Suprapubic skin (tissue), 4 donors: Measurements from ENCODE around the gene CAMKK1.

ENCODE experiments used
- POLR2A ChIP-seq, 2 donors: fragments of 450-650 bp; IDR thresholded peaks; one replicate each; pipeline ENCODE4 v1.6.1; 2017; ENCODE audit warnings: antibody characterized with exemption in 2 of 2, mild to moderate bottlenecking in 2 of 2, moderate library complexity in 2 of 2
- POLR2AphosphoS5 ChIP-seq, 3 donors: sonication (generic); formaldehyde crosslinking; IDR thresholded peaks; one replicate each; pipeline ENCODE4 v1.6.1; 2017; ENCODE audit warnings: antibody characterized with exemption in 3 of 3
- TF ChIP-seq, protein P1 (sequence below), 2 donors: fragments of 200-600 bp in 1 of 2; fragments of 450-650 bp in 1 of 2; sonication (generic) in 1 of 2; IDR thresholded peaks; one replicate each; pipeline ENCODE4 v1.5.1; 2016 to 2019; ENCODE audit warnings: antibody characterized with exemption in 2 of 2, mild to moderate bottlenecking in 1 of 2, moderate library complexity in 1 of 2

DNA sequence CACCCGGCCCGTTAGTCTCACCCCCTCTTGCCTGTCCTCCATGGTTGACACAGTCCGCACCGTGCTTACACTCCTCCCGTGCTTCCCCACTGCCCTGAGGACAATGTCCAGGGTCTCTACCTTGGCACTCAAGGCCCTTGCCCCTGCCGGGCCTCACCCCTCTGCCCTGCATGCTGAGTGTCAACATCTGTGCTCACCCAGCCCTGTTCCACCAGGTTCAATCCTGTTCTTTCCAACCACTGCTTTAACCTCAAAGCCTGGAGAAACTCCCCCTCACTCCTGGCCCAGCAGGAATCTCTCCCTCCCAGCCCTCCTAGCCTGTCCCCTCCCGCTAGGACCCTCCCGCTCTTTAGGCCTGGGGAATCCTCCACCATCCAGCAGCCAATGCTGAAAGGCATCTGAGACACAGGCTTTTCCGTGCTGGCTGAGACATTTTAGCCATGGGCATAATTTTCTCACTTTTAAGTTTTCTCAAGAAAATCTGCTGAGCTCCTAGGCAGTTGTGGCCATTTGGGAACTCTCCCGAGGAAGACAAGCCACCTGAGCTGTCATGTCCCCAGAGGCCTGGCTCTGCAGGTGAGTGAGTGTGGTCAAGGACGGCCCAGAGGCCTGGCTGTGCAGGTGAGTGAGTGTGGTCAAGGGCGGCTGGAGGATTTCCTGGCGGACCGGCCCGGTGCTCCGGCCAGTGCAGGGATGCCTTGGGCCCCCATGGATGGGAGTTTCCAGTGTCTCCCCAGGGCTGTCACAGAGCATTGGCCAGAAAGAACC, 34.2 kb upstream of the CAMKK1 start:
- TF ChIP-seq, protein P1, sequence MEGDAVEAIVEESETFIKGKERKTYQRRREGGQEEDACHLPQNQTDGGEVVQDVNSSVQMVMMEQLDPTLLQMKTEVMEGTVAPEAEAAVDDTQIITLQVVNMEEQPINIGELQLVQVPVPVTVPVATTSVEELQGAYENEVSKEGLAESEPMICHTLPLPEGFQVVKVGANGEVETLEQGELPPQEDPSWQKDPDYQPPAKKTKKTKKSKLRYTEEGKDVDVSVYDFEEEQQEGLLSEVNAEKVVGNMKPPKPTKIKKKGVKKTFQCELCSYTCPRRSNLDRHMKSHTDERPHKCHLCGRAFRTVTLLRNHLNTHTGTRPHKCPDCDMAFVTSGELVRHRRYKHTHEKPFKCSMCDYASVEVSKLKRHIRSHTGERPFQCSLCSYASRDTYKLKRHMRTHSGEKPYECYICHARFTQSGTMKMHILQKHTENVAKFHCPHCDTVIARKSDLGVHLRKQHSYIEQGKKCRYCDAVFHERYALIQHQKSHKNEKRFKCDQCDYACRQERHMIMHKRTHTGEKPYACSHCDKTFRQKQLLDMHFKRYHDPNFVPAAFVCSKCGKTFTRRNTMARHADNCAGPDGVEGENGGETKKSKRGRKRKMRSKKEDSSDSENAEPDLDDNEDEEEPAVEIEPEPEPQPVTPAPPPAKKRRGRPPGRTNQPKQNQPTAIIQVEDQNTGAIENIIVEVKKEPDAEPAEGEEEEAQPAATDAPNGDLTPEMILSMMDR (IDR thresholded peaks at IDR 0.05) = no peak
- TF ChIP-seq POLR2A (IDR thresholded peaks at IDR 0.05) (no peak), POLR2AphosphoS5 (IDR thresholded peaks at IDR 0.05) (no peak)
